BE2C (cell line): ENCODE measurements around the gene NKIRAS1.
"Not testable (repeated sequence)": the region's sequence is repeated elsewhere in the genome, so short reads cannot be mapped to it uniquely, and the experiment has no call there.

Experiments
- DNase-seq: peaks from one replicate; pipeline ENCODE4 v3.0.0-alpha.2; 2020
- H3K27me3 ChIP-seq: fragments of 250-450 bp; sonication (Bioruptor Pico); 2 replicates; pipeline ENCODE4 v1.5.1; 2020; ENCODE audit warnings: mild to moderate bottlenecking
- H3K36me3 ChIP-seq: fragments of 250-450 bp; sonication (Bioruptor Pico); 2 replicates; pipeline ENCODE4 v1.5.1; 2020; ENCODE audit warnings: mild to moderate bottlenecking
- H3K4me1 ChIP-seq: fragments of 250-450 bp; sonication (Bioruptor Pico); 2 replicates; pipeline ENCODE4 v1.5.1; 2020
- H3K4me3 ChIP-seq: 2 replicates; pipeline ENCODE4 v1.5.1; 2011; ENCODE audit warnings: low read depth, low read length
- H3K9me3 ChIP-seq: fragments of 250-450 bp; sonication (Bioruptor Pico); 2 replicates; pipeline ENCODE4 v1.5.1; 2020
- CTCF ChIP-seq: IDR thresholded peaks from 2 replicates; pipeline ENCODE4 v1.5.1; 2012; ENCODE audit warnings: mild to moderate bottlenecking, low read depth, low read length

Gene NKIRAS1

GRCh38 chr3:23874359-23875112 lies 42.3 kb downstream of the NKIRAS1 start:
- Histone ChIP-seq H3K9me3 (no peaks in the 10 kb centered on the region), H3K27me3 (no peaks in the 10 kb centered on the region), H3K4me1 (no peaks in the 10 kb centered on the region), H3K4me3 (no peak overlapping the region), H3K36me3 (no peaks in the 10 kb centered on the region)
- no peak for TF ChIP-seq CTCF
- DNase-seq: no peak

- no peaks in the 10 kb centered on the region for H3K36me3 ChIP-seq
- no peak for DNase-seq
- no peaks in the 10 kb centered on the region for H3K9me3 ChIP-seq
- no peak overlapping the region for H3K4me3 ChIP-seq
- TF ChIP-seq CTCF: no peak
- H3K4me1 ChIP-seq: no peaks in the 10 kb centered on the region
- H3K27me3 ChIP-seq: no peaks in the 10 kb centered on the region
Observed at GRCh38 chr3:23873941-23874340, 42.8 kb downstream of the NKIRAS1 start.

- Histone ChIP-seq H3K36me3 (no peaks in the 10 kb centered on the region), H3K4me3 (no peak overlapping the region), H3K9me3 (no peaks in the 10 kb centered on the region), H3K27me3 (no peaks in the 10 kb centered on the region), H3K4me1 (no peaks in the 10 kb centered on the region)
- TF ChIP-seq CTCF: no peak
- no peak for DNase-seq
Observed at GRCh38 chr3:23872330-23872729, 44.5 kb downstream of the NKIRAS1 start.

GRCh38 chr3:23871361-23871760 lies 45.4 kb downstream of the NKIRAS1 start:
- not testable (repeated sequence) for H3K36me3 ChIP-seq, H3K4me3 ChIP-seq, DNase-seq, H3K27me3 ChIP-seq, H3K4me1 ChIP-seq, H3K9me3 ChIP-seq

GRCh38 chr3:23870663-23871043 lies 46.1 kb downstream of the NKIRAS1 start:
- H3K36me3 ChIP-seq, H3K27me3 ChIP-seq, DNase-seq: not testable (repeated sequence)

GRCh38 chr3:23869977-23870662 lies 46.7 kb downstream of the NKIRAS1 start:
- Histone ChIP-seq H3K27me3 (no peaks in the 10 kb centered on the region), H3K4me3 (no peak overlapping the region), H3K4me1 (no peaks in the 10 kb centered on the region), H3K9me3 (no peaks in the 10 kb centered on the region), H3K36me3 (no peaks in the 10 kb centered on the region)
- DNase-seq: no peak
- no peak for TF ChIP-seq CTCF

More at GRCh38 chr3:23870663-23871043, 46.1 kb downstream of the NKIRAS1 start:
- not testable (repeated sequence) for H3K9me3 ChIP-seq, H3K4me3 ChIP-seq, H3K4me1 ChIP-seq

- H3K27me3 ChIP-seq: no peaks in the 10 kb centered on the region
- H3K4me1 ChIP-seq: no peaks in the 10 kb centered on the region
- no peak for TF ChIP-seq CTCF
- no peaks in the 10 kb centered on the region for H3K9me3 ChIP-seq
- H3K36me3 ChIP-seq: no peaks in the 10 kb centered on the region
- H3K4me3 ChIP-seq: no peak overlapping the region
- DNase-seq: no peak
Observed at GRCh38 chr3:23867838-23868237, 49.0 kb downstream of the NKIRAS1 start.
